ENCODE results near the gene CYP27C1. TPM values are rescaled to one million over a fixed set of nuclear protein-coding genes. Genes with fewer than 3 reads are reported as not detected.
A peak's percentile ranks its signal among the peaks of the same experiment; 100 is the strongest.

The CYP27C1 gene
- total and polyA plus RNA-seq, 2 of the 13 experiments (the other 11 are each of a cell fraction or from before 2014, with no cell fraction given), result not detected

DNA sequence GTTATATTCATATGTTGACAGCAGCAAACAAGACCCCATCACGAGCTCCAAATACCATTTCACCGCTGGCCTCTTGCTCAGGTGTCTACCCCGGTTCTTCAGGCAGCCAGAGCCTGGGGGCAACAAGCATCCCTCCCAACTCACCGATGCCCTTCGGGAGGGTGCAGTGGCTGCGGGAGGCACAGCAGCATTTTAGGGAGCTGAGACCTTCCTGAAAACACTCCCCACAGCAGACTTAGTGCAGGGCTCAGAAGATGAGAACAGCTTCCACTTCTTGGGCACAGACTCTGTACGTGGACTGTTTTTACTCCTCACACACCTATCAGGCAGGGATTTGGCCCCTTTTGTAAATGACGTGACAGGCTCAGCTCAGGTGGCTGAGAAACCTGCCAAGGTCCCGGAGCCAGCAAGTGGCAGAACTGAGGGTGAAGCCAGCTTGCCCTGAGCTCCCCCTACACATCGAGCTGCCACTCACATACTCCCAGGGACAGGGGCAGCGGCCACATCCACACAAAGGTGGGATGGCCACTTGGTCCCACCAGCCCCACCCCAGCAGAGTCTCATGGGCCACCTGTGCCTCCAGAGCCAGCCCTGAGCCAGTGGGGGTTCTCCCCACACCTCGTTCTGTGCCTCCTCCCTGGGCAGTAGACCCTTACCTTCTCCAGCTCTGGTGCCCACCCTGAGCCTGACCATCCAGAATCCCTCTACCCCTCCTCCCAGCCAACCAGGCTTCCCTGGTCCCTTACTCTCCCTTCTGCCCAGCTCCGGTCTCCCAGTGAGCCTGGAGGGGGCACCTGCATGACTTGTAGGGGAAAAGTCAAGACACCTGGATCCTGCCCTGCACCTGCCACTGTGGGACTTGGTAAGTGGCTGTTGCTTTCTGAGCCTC is 28.5 kb downstream of the CYP27C1 start:
- Histone ChIP-seq H3K4me1 (ENCODE audit: insufficient read depth, low read length) (peaks cover 17% of the 10 kb centered on the region), H3K4me3 (replicated peaks in 1 of 3; ENCODE audit: insufficient read depth in 1 of 3, low read depth in 2 of 3, low read length in 3 of 3) (no peak overlapping the region), H3K4me2 (ENCODE audit: low read depth, low read length) (no peak overlapping the region), H2AFZ (ENCODE audit: low read length) (no peak overlapping the region), H4K20me1 (ENCODE audit: insufficient read depth, low read length) (no peaks in the 10 kb centered on the region), H3K9me3 (ENCODE audit: low read length) (no peaks in the 10 kb centered on the region), H3K79me2 (ENCODE audit: insufficient read depth, low read length) (no peaks in the 10 kb centered on the region), H3K36me3 (replicated peaks in 1 of 2; ENCODE audit: control insufficient read depth in 1 of 2, insufficient read depth in 2 of 2, low read length in 2 of 2) (no peaks in the 10 kb centered on the region), H3K27ac (ENCODE audit: extremely low read length, insufficient read depth, low read length) (no peak overlapping the region), H3K27me3 (ENCODE audit: control insufficient read depth in 1 of 2, insufficient read depth in 2 of 2, low read length in 2 of 2) (peaks cover 2 to 56% of the 10 kb centered on the region in 2 experiments; a peak in 3 of 5 replicates), H3K9ac (ENCODE audit: insufficient read depth, low read depth, low read length) (no peak overlapping the region)
- CTCF ChIA-PET (ENCODE audit: low intra/inter-chr PET ratio, low total read pairs), result no interaction called here
- intact Hi-C loops (cut with micrococcal nuclease; ENCODE audit: unreplicated experiment) (no loop called here), in situ Hi-C loops (cut with HindIII; ENCODE audit: extremely low pct_ligation_motif_present, low pct_unique_long_range_greater_than_20kb) (no loop called here)
- DNase-seq (ENCODE audit: low spot score), result no peak
- WGBS (ENCODE audit: low lambda C conversion rate), result 58% methylated on average over 11 of the region's 13 CpGs
- POLR2A ChIA-PET, result no interaction called here
- TF ChIP-seq ZNF839 (CRISPR knock-in tag; IDR thresholded peaks at IDR 0.05; ENCODE audit: borderline replicate concordance) (no peak), NFIB (CRISPR knock-in tag; IDR thresholded peaks at IDR 0.05; ENCODE audit: borderline replicate concordance) (0 out of 2 replicates have a peak, but pooled peaks have one; percentile 31)
- no TSS peak for BruUV-seq (replicated peaks)
- ATAC-seq, result no peak
- no peak for FAIRE-seq

DNA sequence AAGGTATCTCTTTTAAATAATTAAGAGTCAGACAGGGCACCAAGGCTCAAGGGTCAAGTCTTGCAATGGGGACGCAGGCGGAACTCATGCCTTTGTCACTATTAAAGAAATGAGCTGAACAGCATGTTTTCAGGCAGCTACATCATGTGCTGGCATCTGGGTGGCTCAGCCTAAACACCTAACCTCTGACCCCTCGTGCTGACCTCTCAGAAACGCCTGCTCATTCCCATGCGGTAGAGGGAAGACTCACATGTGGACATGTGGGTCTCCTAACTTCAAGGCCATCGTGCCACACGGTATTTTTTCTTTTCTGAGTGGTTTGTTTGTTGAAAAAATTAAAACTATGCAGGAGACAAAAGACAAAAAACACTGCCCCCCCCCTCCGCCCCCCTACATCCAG is 31.3 kb downstream of the CYP27C1 start:
- Histone ChIP-seq H3K4me1 (ENCODE audit: insufficient read depth, low read length) (peaks cover 17% of the 10 kb centered on the region), H3K36me3 (replicated peaks in 1 of 2; ENCODE audit: control insufficient read depth in 1 of 2, insufficient read depth in 2 of 2, low read length in 2 of 2) (no peaks in the 10 kb centered on the region), H3K79me2 (ENCODE audit: insufficient read depth, low read length) (no peaks in the 10 kb centered on the region), H3K4me2 (ENCODE audit: low read depth, low read length) (no peak overlapping the region), H4K20me1 (ENCODE audit: insufficient read depth, low read length) (no peaks in the 10 kb centered on the region), H3K27me3 (ENCODE audit: control insufficient read depth in 1 of 2, insufficient read depth in 2 of 2, low read length in 2 of 2) (peaks cover 0 to 51% of the 10 kb centered on the region in 2 experiments; a peak in 3 of 5 replicates), H2AFZ (ENCODE audit: low read length) (no peak overlapping the region), H3K4me3 (replicated peaks in 1 of 3; ENCODE audit: insufficient read depth in 1 of 3, low read depth in 2 of 3, low read length in 3 of 3) (no peak overlapping the region), H3K9me3 (ENCODE audit: low read length) (no peaks in the 10 kb centered on the region), H3K9ac (ENCODE audit: insufficient read depth, low read depth, low read length) (no peak overlapping the region), H3K27ac (ENCODE audit: extremely low read length, insufficient read depth, low read length) (no peak overlapping the region)
- DNase-seq (ENCODE audit: low spot score), result no peak
- FAIRE-seq, result no peak
- no TSS peak for BruUV-seq (replicated peaks)
- intact Hi-C loops (cut with micrococcal nuclease; ENCODE audit: unreplicated experiment) (no loop called here), in situ Hi-C loops (cut with HindIII; ENCODE audit: extremely low pct_ligation_motif_present, low pct_unique_long_range_greater_than_20kb) (no loop called here)
- ATAC-seq, result no peak
- POLR2A ChIA-PET, result no interaction called here
- CTCF ChIA-PET (ENCODE audit: low intra/inter-chr PET ratio, low total read pairs), result no interaction called here
- TF ChIP-seq NR2C2 (CRISPR knock-in tag; IDR thresholded peaks at IDR 0.05; ENCODE audit: borderline replicate concordance), result peak; percentile 41; the same call in 1 of the 2 replicates
- no peak for TF ChIP-seq CBX5 (CRISPR knock-in tag; IDR thresholded peaks at IDR 0.05; ENCODE audit: borderline replicate concordance)
- TF ChIP-seq, protein P1, sequence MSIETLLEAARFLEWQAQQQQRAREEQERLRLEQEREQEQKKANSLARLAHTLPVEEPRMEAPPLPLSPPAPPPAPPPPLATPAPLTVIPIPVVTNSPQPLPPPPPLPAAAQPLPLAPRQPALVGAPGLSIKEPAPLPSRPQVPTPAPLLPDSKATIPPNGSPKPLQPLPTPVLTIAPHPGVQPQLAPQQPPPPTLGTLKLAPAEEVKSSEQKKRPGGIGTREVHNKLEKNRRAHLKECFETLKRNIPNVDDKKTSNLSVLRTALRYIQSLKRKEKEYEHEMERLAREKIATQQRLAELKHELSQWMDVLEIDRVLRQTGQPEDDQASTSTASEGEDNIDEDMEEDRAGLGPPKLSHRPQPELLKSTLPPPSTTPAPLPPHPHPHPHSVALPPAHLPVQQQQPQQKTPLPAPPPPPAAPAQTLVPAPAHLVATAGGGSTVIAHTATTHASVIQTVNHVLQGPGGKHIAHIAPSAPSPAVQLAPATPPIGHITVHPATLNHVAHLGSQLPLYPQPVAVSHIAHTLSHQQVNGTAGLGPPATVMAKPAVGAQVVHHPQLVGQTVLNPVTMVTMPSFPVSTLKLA (IDR thresholded peaks at IDR 0.05), result peak; percentile 52; the same call in 1 of the 2 replicates
- TF ChIP-seq PHF8 (CRISPR knock-in tag; IDR thresholded peaks at IDR 0.05), result no peak
- no peak for TF ChIP-seq RCOR2 (CRISPR knock-in tag; IDR thresholded peaks at IDR 0.05)
- TF ChIP-seq ZNF780A (CRISPR knock-in tag; IDR thresholded peaks at IDR 0.05), result no peak
- WGBS (ENCODE audit: low lambda C conversion rate), result 30% methylated on average over 8 of the region's 8 CpGs

Measured in HepG2 (cell line).